Measurements from ENCODE around the gene ZFYVE28. TPM values are rescaled to one million over a fixed set of nuclear protein-coding genes. Genes with fewer than 3 reads are reported as not detected.

Gene ZFYVE28
- total and polyA plus RNA-seq, 2 of the 8 experiments (the other 6 are each of a cell fraction or from before 2014, with no cell fraction given) = 1.7 to 4.9 TPM

- TF ChIP-seq ATF3 (IDR thresholded peaks at IDR 0.05; ENCODE audit: insufficient read depth, low read depth, low read length) = no peak
- 0 out of 4 replicates have a peak, but pooled peaks have one; percentile 19 to 63 for TF ChIP-seq SIN3A (conservative IDR thresholded peaks at IDR 0.05 in 1 of 2, IDR thresholded peaks at IDR 0.05 in 1 of 2; ENCODE audit: low read depth in 1 of 2, low read length in 2 of 2)
- no peak for TF ChIP-seq RFX5 (IDR thresholded peaks at IDR 0.05; ENCODE audit: borderline replicate concordance, low read depth, low read length)
- TF ChIP-seq BRCA1 (IDR thresholded peaks at IDR 0.05; ENCODE audit: low read depth, low read length) = no peak
- TF ChIP-seq SRF (IDR thresholded peaks at IDR 0.05; ENCODE audit: low read depth, low read length) = no peak
- no peak for TF ChIP-seq TBP (IDR thresholded peaks at IDR 0.05; ENCODE audit: low read depth, low read length)
- TF ChIP-seq POLR2A (IDR thresholded peaks at IDR 0.05; ENCODE audit: control extremely low read depth in 1 of 2, low read depth in 2 of 2, low read length in 2 of 2) = no peak
- TF ChIP-seq SIRT6 (IDR thresholded peaks at IDR 0.05; ENCODE audit: low read length) = no peak
- TF ChIP-seq CTCF (IDR thresholded peaks at IDR 0.05; ENCODE audit: control extremely low read depth in 1 of 3, insufficient read depth in 1 of 3, low read depth in 1 of 3, low read length in 3 of 3) = peak; percentile 89 to 99 (median 93)
- TF ChIP-seq CREB1 (IDR thresholded peaks at IDR 0.05) = no peak
- no peak for TF ChIP-seq CEBPB (IDR thresholded peaks at IDR 0.05; ENCODE audit: low read depth, low read length)
- TF ChIP-seq BACH1 (IDR thresholded peaks at IDR 0.05; ENCODE audit: low read length) = no peak
- no peak for TF ChIP-seq TEAD4 (IDR thresholded peaks at IDR 0.05; ENCODE audit: low read depth, low read length)
- no peak for TF ChIP-seq ATF2 (IDR thresholded peaks at IDR 0.05; ENCODE audit: low read length)
- TF ChIP-seq JUN (IDR thresholded peaks at IDR 0.05; ENCODE audit: low read depth, low read length) = no peak
- TF ChIP-seq MAX (IDR thresholded peaks at IDR 0.05) = no peak
- TF ChIP-seq CHD2 (IDR thresholded peaks at IDR 0.05; ENCODE audit: low read length) = no peak
- TF ChIP-seq BCL11A (IDR thresholded peaks at IDR 0.05; ENCODE audit: low read depth in 2 of 2, low read length in 2 of 2) = no peak
- TF ChIP-seq KDM1A (IDR thresholded peaks at IDR 0.05; ENCODE audit: borderline replicate concordance, low read length) = no peak
- no peak for TF ChIP-seq MAFK (IDR thresholded peaks at IDR 0.05; ENCODE audit: low read depth, low read length)
- TF ChIP-seq JUND (IDR thresholded peaks at IDR 0.05; ENCODE audit: low read length) = no peak
- no peak for TF ChIP-seq GTF2F1 (IDR thresholded peaks at IDR 0.05; ENCODE audit: borderline replicate concordance, low read depth, low read length)
Measured at GRCh38 chr4:2220016-2220630, 198.3 kb downstream of the ZFYVE28 start (continued).

Data from H1 (cell line).